MV-4-11 (cell line): ENCODE data around the gene OR4D9.

Experiments used
- DNase-seq: peaks from one replicate; lab custom pipeline; 2025; lab: John Stamatoyannopoulos, UW

The OR4D9 gene

GRCh38 chr11:59550842-59551658 is 39.7 kb downstream of the OR4D9 start:
- peak; percentile 91 for DNase-seq

- DNase-seq: peak; percentile 66
Observed at GRCh38 chr11:59551659-59552521, 40.6 kb downstream of the OR4D9 start.

- no peak for DNase-seq
Observed at GRCh38 chr11:59552844-59553243, 41.5 kb downstream of the OR4D9 start.

DNA sequence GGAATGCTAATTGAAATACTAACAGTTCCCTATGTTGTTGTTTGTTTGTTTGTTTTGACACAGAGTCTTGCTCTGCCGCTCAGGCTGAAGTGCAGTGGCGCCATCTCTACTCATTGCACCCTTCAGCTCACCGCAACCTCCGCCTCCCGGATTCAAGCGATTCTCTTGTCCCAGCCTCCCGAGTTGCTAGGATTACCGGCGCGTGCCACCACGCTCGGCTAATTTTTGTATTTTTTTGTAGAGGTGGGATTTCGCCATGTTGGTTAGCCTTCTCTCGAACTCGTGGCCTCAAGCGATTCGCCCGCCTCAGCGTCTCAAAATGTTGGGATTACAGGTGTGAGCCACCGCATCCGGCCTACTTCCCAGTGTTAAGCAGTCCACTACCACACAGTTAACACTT is 42.0 kb downstream of the OR4D9 start:
- no peak for DNase-seq

DNA sequence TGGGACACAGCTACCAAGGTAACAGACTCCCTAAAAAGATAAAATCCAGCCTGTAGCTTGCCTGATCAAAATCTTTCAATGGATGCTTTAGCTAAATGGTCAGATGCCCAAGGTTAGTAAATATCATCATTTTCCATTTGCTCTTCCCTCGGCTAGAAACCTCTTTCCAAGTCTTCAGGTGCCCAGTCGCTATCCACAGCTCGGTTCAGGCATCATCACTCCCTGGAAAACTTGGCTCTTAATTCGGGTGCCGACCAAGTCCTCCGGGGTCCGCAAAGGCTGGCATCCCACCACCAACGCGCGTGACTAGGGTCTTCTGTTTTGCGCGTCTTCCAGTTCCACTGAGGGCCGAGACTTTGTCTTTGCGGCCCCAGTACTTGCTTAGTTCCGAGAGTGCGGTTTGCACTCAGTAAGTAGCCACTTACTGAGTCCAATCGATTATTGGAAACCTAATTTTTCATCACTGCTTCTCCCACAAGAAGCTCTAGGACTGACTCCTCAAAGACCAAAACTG is 44.3 kb downstream of the OR4D9 start:
- no peak for DNase-seq

- DNase-seq: peak; percentile 86
Observed at GRCh38 chr11:59556115-59556916, 45.0 kb downstream of the OR4D9 start.

- no peak for DNase-seq
Observed at GRCh38 chr11:59556917-59557348, 45.6 kb downstream of the OR4D9 start.

DNA sequence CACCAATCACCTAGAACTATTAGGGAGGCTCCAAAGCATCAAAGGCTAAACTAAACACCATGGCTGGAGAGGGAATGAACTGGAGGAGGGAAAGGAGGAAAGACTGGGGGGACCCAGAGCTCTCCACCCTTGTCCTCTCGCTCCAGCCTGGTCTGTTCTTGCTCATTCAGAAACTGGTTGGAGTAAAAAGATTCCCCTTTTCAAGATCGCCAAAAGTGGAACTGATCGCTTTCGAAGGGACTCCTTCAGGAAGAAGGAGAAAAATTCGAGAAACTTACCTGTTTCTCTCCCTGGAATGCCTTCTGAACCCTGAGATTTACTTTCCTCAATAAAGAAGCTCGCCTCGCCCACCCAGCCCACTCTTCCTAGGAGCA is 46.9 kb downstream of the OR4D9 start:
- DNase-seq: peak; percentile 63

- no peak for DNase-seq
Observed at GRCh38 chr11:59559886-59560285, 48.5 kb downstream of the OR4D9 start.

- DNase-seq: peak; percentile 66
Observed at GRCh38 chr11:59560290-59560701, 49.0 kb downstream of the OR4D9 start.

GRCh38 chr11:59560702-59561473 is 49.5 kb downstream of the OR4D9 start:
- DNase-seq: peak; percentile 71

- DNase-seq: no peak
Observed at GRCh38 chr11:59562292-59562691, 51.0 kb downstream of the OR4D9 start.
